GM19395 (cell line): ENCODE measurements around the gene IMPG2.
"Not testable (repeated sequence)": the region's sequence is repeated elsewhere in the genome, so short reads cannot be mapped to it uniquely, and the experiment has no call there.

Experiments
- ATAC-seq: cut with Tn5 transposase; IDR thresholded peaks from one replicate; pipeline ENCODE4 v1.9.1; 2021; ENCODE audit warnings: mild to moderate bottlenecking, moderate library complexity; ENCODE audit not compliant: unreplicated experiment

Gene IMPG2

GRCh38 chr3:101320475-101320874 lies at the start of gene IMPG2:
Gene IMPG2 (minus strand): TSS chr3:101320575. CDS start chr3:101320372, 203 bp downstream.
- no peak for ATAC-seq

- ATAC-seq: no peak
Observed at GRCh38 chr3:101362406-101362805, 42.0 kb upstream of the IMPG2 start.

- no peak for ATAC-seq
Observed at GRCh38 chr3:101351829-101352228, 31.5 kb upstream of the IMPG2 start.

GRCh38 chr3:101340591-101340990 lies 20.2 kb upstream of the IMPG2 start:
- no peak for ATAC-seq

- ATAC-seq: no peak
Observed at GRCh38 chr3:101333883-101334282, 13.5 kb upstream of the IMPG2 start.

GRCh38 chr3:101329016-101329673 lies 8.8 kb upstream of the IMPG2 start:
- ATAC-seq: no peak

GRCh38 chr3:101325393-101326134 lies 5.2 kb upstream of the IMPG2 start:
- no peak for ATAC-seq

- ATAC-seq: no peak
Observed at GRCh38 chr3:101319531-101319930, 844 bp downstream of the IMPG2 start.

- ATAC-seq: no peak
Observed at GRCh38 chr3:101312545-101312944, 7.8 kb downstream of the IMPG2 start.

- no peak for ATAC-seq
Observed at GRCh38 chr3:101311676-101312075, 8.7 kb downstream of the IMPG2 start.

GRCh38 chr3:101310978-101311375 lies 9.4 kb downstream of the IMPG2 start:
- no peak for ATAC-seq

GRCh38 chr3:101308147-101308772 lies 12.1 kb downstream of the IMPG2 start:
- not testable (repeated sequence) for ATAC-seq

GRCh38 chr3:101303836-101304235 lies 16.5 kb downstream of the IMPG2 start:
- ATAC-seq: no peak

GRCh38 chr3:101303089-101303731 lies 17.2 kb downstream of the IMPG2 start:
- no peak for ATAC-seq

- no peak for ATAC-seq
Observed at GRCh38 chr3:101300073-101300472, 20.3 kb downstream of the IMPG2 start.

GRCh38 chr3:101292027-101292426 lies 28.3 kb downstream of the IMPG2 start:
- no peak for ATAC-seq

- no peak for ATAC-seq
Observed at GRCh38 chr3:101288294-101288693, 32.1 kb downstream of the IMPG2 start.

GRCh38 chr3:101284757-101285156 lies 35.6 kb downstream of the IMPG2 start:
- ATAC-seq: no peak

- no peak for ATAC-seq
Observed at GRCh38 chr3:101281521-101282030, 38.8 kb downstream of the IMPG2 start.

GRCh38 chr3:101279765-101280385 lies 40.5 kb downstream of the IMPG2 start:
- no peak for ATAC-seq

GRCh38 chr3:101279162-101279561 lies 41.2 kb downstream of the IMPG2 start:
- ATAC-seq: no peak
